IMR-90 (cell line): ENCODE results near the gene SETD3.

Experiments used
- CEBPB ChIP-seq: IDR thresholded peaks from 2 replicates; pipeline ENCODE4 v1.6.1; 2012; ENCODE audit warnings: low read depth, low read length, improper control_type of control experiment
- CHD1 ChIP-seq: IDR thresholded peaks from 2 replicates; pipeline ENCODE4 v1.6.1; 2012; ENCODE audit warnings: low read depth, low read length, improper control_type of control experiment
- CTCF ChIP-seq: conservative IDR thresholded peaks from 2 replicates; pipeline ENCODE4 v1.5.1; 2012; ENCODE audit warnings: mild to moderate bottlenecking, low read depth, low read length, improper control_type of control experiment
- MAZ ChIP-seq: IDR thresholded peaks from 2 replicates; pipeline ENCODE4 v1.6.1; 2012; ENCODE audit warnings: low read depth, mild to moderate bottlenecking, low read length, improper control_type of control experiment, moderate library complexity, borderline replicate concordance
- MXI1 ChIP-seq: IDR thresholded peaks from 2 replicates; pipeline ENCODE4 v1.6.1; 2012; ENCODE audit warnings: low read depth, mild to moderate bottlenecking, low read length, moderate library complexity, borderline replicate concordance
- NFE2L2 ChIP-seq: fragments of 150-350 bp; IDR thresholded peaks from 2 replicates; pipeline ENCODE4 v1.6.1; 2016; ENCODE audit warnings: low read depth, mild to moderate bottlenecking, low read length
- POLR2A ChIP-seq: IDR thresholded peaks from 2 replicates; pipeline ENCODE4 v1.6.1; 2012; ENCODE audit warnings: mild to moderate bottlenecking, low read depth, low read length
- RAD21 ChIP-seq: IDR thresholded peaks from 2 replicates; pipeline ENCODE4 v1.6.1; 2012; ENCODE audit warnings: low read length, improper control_type of control experiment
- RFX5 ChIP-seq: IDR thresholded peaks from 2 replicates; pipeline ENCODE4 v1.8.0; 2012; ENCODE audit warnings: low read depth, mild to moderate bottlenecking, low read length, moderate library complexity
- SMC3 ChIP-seq: fragments of 150-350 bp; IDR thresholded peaks from 2 replicates; pipeline ENCODE4 v1.6.1; 2016; ENCODE audit warnings: low read depth, mild to moderate bottlenecking, antibody characterized with exemption, low read length, moderate library complexity
- USF2 ChIP-seq: fragments of 150-350 bp; IDR thresholded peaks from 2 replicates; pipeline ENCODE4 v1.6.1; 2017; ENCODE audit warnings: mild to moderate bottlenecking, antibody characterized with exemption, low read length, low read depth
- TF ChIP-seq, protein P1 (sequence below): fragments of 150-350 bp; IDR thresholded peaks from 2 replicates; pipeline ENCODE4 v1.6.1; 2016; ENCODE audit warnings: low read depth, mild to moderate bottlenecking, low read length, moderate library complexity, borderline replicate concordance

GRCh38 chr14:99408286-99408970 is 72.2 kb downstream of the SETD3 start:
- TF ChIP-seq CTCF (no peak), NFE2L2 (no peak), POLR2A (no peak), RAD21 (no peak), MXI1 (no peak), RFX5 (no peak), MAZ (no peak), CEBPB (no peak), SMC3 (no peak), USF2 (no peak), CHD1 (no peak)
- TF ChIP-seq, protein P1, sequence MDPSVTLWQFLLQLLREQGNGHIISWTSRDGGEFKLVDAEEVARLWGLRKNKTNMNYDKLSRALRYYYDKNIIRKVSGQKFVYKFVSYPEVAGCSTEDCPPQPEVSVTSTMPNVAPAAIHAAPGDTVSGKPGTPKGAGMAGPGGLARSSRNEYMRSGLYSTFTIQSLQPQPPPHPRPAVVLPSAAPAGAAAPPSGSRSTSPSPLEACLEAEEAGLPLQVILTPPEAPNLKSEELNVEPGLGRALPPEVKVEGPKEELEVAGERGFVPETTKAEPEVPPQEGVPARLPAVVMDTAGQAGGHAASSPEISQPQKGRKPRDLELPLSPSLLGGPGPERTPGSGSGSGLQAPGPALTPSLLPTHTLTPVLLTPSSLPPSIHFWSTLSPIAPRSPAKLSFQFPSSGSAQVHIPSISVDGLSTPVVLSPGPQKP = no peak
